ENCODE results near the gene MCRIP2. TPM values are rescaled to one million over a fixed set of nuclear protein-coding genes. Genes with fewer than 3 reads are reported as not detected.

Gene MCRIP2
- total and polyA plus RNA-seq, 9 of the 15 experiments (the other 6 are each of a cell fraction or from before 2014, with no cell fraction given): 0.80 to 120 (median 35.2) TPM

- 96% methylated on average over 37 of the region's 43 CpGs for WGBS (ENCODE audit: insufficient coverage, low coverage, missing lambda C conversion rate)
- FAIRE-seq: no peak
- H3K79me2 ChIP-seq (ENCODE audit: control insufficient read depth, insufficient read depth, low read length): peaks cover 58% of the 10 kb centered on the region
- H3K27me3 ChIP-seq (ENCODE audit: control insufficient read depth in 2 of 2, insufficient read depth in 2 of 2, low read length in 2 of 2): no peaks in the 10 kb centered on the region
- peak; percentile 29; the same call in 1 of the 2 replicates for TF ChIP-seq RBFOX2 (IDR thresholded peaks at IDR 0.05; ENCODE audit: low read depth, low read length)
- no peak for TF ChIP-seq ETS2 (tag; IDR thresholded peaks at IDR 0.05; ENCODE audit: borderline replicate concordance, poor library complexity, severe bottlenecking)
- H4K20me1 ChIP-seq (replicated peaks; ENCODE audit: control insufficient read depth, insufficient read depth, low read length): no peaks in the 10 kb centered on the region
- ChIA-PET CTCF (ENCODE audit: low intra/inter-chr PET ratio) (no interaction called here), POLR2A (interaction anchor here (1.4 to 1.6 kb wide), 2 partner anchors 9 to 10 kb away, joined by 7 to 8 read pairs; partner anchors contain the start of gene RAB40C)
- peaks cover 0 to 21% of the 10 kb centered on the region in 2 experiments; a peak in 2 of 5 replicates for H3K4me1 ChIP-seq (replicated peaks in 1 of 2; ENCODE audit: control insufficient read depth in 2 of 2, insufficient read depth in 2 of 2, low read length in 2 of 2)
- no peak overlapping the region for H3K4me2 ChIP-seq (ENCODE audit: insufficient read depth, low read length)
- no peak for DNase-seq (ENCODE audit: extremely low read depth in 1 of 4, low spot score in 3 of 4)
- peaks cover 36% of the 10 kb centered on the region; the same call in 2 of the 3 replicates for H3K36me3 ChIP-seq (ENCODE audit: control insufficient read depth, insufficient read depth, low read length)
- ATAC-seq: no peak
- peaks cover 5% of the 10 kb centered on the region for H3K9me1 ChIP-seq (ENCODE audit: control insufficient read depth, insufficient read depth, low read length)
- no peak overlapping the region for H3K27ac ChIP-seq (ENCODE audit: extremely low read depth, low read depth, low read length)
- no peak overlapping the region for H2AFZ ChIP-seq (ENCODE audit: low read depth, low read length)
- no TSS peak for BruUV-seq (replicated peaks)
- H3K9me3 ChIP-seq (replicated peaks; ENCODE audit: control insufficient read depth, insufficient read depth, low read depth, low read length): no peaks in the 10 kb centered on the region
- H3K9ac ChIP-seq (ENCODE audit: insufficient read depth in 1 of 2, low read depth in 2 of 2, low read length in 2 of 2): no peak overlapping the region
- intact Hi-C loops (cut with micrococcal nuclease) (no loop called here), in situ Hi-C loops (cut with MboI) (no loop called here)
- no peak overlapping the region for H3K4me3 ChIP-seq
Observed at GRCh38 chr16:598823-599739, 42.5 kb upstream of the MCRIP2 start.

DNA sequence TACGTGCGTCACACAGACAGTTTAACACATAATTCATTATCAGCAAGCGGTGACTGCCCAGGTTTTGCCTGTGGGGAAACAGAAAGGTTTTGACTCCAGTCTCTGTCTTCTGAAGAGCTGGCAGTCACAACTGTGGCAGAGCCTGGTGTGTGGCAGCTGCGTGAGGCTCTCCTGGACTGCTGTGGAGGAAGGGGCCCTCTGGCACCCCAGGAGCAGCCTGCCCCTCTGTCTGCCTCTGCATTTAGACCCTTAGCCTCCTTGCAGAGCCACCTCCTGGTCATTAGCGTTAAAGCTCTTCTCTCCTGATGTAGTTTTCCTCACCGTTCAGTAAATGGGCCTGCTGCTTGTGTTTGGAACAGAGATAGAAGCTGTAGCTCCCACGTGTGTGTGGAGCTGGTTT, 40.8 kb upstream of the MCRIP2 start:
- 65% methylated on average over 7 of the region's 7 CpGs for WGBS (ENCODE audit: insufficient coverage, low coverage, missing lambda C conversion rate)
- TF ChIP-seq SMC3 (conservative IDR thresholded peaks at IDR 0.05; ENCODE audit: insufficient read depth, low read depth, low read length): 0 out of 2 replicates have a peak, but pooled peaks have one; percentile 18
- no peak for TF ChIP-seq NR4A1 (CRISPR knock-in tag; IDR thresholded peaks at IDR 0.05)
- no peak for TF ChIP-seq NR4A1 (tag; IDR thresholded peaks at IDR 0.05)
- TF ChIP-seq RAD21 (CRISPR knock-in tag; conservative IDR thresholded peaks at IDR 0.05 in 1 of 2, IDR thresholded peaks at IDR 0.05 in 1 of 2): peak in 1 of 2 experiments; percentile 13; a peak in 1 of 4 replicates
- TF ChIP-seq, protein P1, sequence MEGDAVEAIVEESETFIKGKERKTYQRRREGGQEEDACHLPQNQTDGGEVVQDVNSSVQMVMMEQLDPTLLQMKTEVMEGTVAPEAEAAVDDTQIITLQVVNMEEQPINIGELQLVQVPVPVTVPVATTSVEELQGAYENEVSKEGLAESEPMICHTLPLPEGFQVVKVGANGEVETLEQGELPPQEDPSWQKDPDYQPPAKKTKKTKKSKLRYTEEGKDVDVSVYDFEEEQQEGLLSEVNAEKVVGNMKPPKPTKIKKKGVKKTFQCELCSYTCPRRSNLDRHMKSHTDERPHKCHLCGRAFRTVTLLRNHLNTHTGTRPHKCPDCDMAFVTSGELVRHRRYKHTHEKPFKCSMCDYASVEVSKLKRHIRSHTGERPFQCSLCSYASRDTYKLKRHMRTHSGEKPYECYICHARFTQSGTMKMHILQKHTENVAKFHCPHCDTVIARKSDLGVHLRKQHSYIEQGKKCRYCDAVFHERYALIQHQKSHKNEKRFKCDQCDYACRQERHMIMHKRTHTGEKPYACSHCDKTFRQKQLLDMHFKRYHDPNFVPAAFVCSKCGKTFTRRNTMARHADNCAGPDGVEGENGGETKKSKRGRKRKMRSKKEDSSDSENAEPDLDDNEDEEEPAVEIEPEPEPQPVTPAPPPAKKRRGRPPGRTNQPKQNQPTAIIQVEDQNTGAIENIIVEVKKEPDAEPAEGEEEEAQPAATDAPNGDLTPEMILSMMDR (IDR thresholded peaks at IDR 0.05 in 2 of 3, conservative IDR thresholded peaks at IDR 0.05 in 1 of 3; ENCODE audit: insufficient read depth in 2 of 3, low read depth in 1 of 3, low read length in 3 of 3): peak; percentile 44 to 46 (median 44)
- TF ChIP-seq ADNP (tag; IDR thresholded peaks at IDR 0.05): no peak
- no TSS peak for BruUV-seq (replicated peaks)
- Histone ChIP-seq H3K9me1 (ENCODE audit: control insufficient read depth, insufficient read depth, low read length) (peaks cover 5% of the 10 kb centered on the region), H3K27ac (ENCODE audit: extremely low read depth, low read depth, low read length) (no peak overlapping the region), H3K4me2 (ENCODE audit: insufficient read depth, low read length) (no peak overlapping the region), H3K9ac (ENCODE audit: insufficient read depth in 1 of 2, low read depth in 2 of 2, low read length in 2 of 2) (0 out of 4 replicates have a peak overlapping the region, but pooled peaks of 1 of the 2 experiments have one; percentile 80), H3K4me1 (replicated peaks in 1 of 2; ENCODE audit: control insufficient read depth in 2 of 2, insufficient read depth in 2 of 2, low read length in 2 of 2) (peaks cover 0 to 16% of the 10 kb centered on the region in 2 experiments; a peak in 2 of 5 replicates), H3K79me2 (ENCODE audit: control insufficient read depth, insufficient read depth, low read length) (peaks cover 58% of the 10 kb centered on the region), H3K36me3 (ENCODE audit: control insufficient read depth, insufficient read depth, low read length) (peaks cover 35% of the 10 kb centered on the region; the same call in 2 of the 3 replicates), H3K27me3 (ENCODE audit: control insufficient read depth in 2 of 2, insufficient read depth in 2 of 2, low read length in 2 of 2) (no peaks in the 10 kb centered on the region), H3K4me3 (no peak overlapping the region), H2AFZ (ENCODE audit: low read depth, low read length) (no peak overlapping the region), H4K20me1 (replicated peaks; ENCODE audit: control insufficient read depth, insufficient read depth, low read length) (no peaks in the 10 kb centered on the region), H3K9me3 (replicated peaks; ENCODE audit: control insufficient read depth, insufficient read depth, low read depth, low read length) (no peaks in the 10 kb centered on the region; the same call in 1 of the 2 replicates)
- in situ Hi-C loops (cut with MboI) (no loop called here), intact Hi-C loops (cut with micrococcal nuclease) (no loop called here)
- ChIA-PET CTCF (ENCODE audit: low intra/inter-chr PET ratio) (interaction anchor here (0.5 kb wide), 1 partner anchor 9 kb away, joined by 5 read pairs; no protein-coding TSS in a partner anchor), POLR2A (interaction anchor here (1.2 to 1.6 kb wide), 3 partner anchors 9 to 21 kb away, joined by 3 to 8 read pairs (median 5); no protein-coding TSS in a partner anchor)
- DNase-seq (ENCODE audit: extremely low read depth in 1 of 4, low spot score in 3 of 4) (no peak), FAIRE-seq (peak; percentile 84), ATAC-seq (peak; percentile 75)
